Left lobe of liver (tissue), 2 donors: ENCODE data around the gene CCDC33. TPM values are rescaled to one million over a fixed set of nuclear protein-coding genes. Genes with fewer than 3 reads are reported as not detected.

Experiments used
- ATAC-seq: fragments of 200-7000 bp; cut with Tn5 transposase; one replicate; pipeline ENCODE4 v1.9.1; 2020; ENCODE audit warnings: mild to moderate bottlenecking, moderate library complexity
- DNase-seq: peaks from one replicate; pipeline ENCODE4 v3.0.0-alpha.2; 2020; ENCODE audit warnings: low spot score
- total RNA-seq: library from RNA; stranded (reverse); gene quantifications from one replicate; pipeline ENCODE4 v1.2.1, GENCODE V29; 2021
- donor health status: DM: no; HTN: no; CAD: no; lungs with moderate emphysema.
- donor health status: DM: no; HTN: yes; CAD: no.

The CCDC33 gene
- total RNA-seq, 1 donor from 2014 or later = not detected

DNA sequence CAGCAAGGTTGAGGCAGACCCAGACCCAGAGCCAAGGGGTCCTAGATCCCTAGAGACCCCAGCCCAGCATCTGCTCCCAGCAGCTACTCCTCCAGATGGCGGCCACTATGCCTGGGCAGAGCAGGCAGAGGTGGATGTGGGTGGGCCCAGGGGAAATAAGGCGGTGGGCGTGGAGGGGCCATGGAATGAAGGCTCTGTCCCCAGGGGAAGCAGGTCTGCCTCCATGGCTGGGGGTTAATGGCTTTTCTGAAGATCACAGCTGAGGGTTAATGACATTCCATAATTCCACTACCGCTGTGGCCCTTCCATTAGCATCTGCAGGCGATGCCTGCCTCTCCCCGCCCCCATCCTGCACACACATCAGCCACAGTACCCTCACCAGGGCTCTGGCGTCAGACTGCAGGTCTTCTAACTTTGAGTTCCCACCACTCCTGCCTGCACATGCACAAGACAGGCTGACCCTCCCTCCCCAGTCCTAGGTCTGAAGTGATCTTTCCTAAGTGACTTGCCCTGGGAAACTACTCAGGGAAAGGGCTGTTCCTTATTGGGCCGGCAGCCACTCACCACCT, 41.2 kb downstream of the CCDC33 start:
- no peak for ATAC-seq
- no peak for DNase-seq

DNA sequence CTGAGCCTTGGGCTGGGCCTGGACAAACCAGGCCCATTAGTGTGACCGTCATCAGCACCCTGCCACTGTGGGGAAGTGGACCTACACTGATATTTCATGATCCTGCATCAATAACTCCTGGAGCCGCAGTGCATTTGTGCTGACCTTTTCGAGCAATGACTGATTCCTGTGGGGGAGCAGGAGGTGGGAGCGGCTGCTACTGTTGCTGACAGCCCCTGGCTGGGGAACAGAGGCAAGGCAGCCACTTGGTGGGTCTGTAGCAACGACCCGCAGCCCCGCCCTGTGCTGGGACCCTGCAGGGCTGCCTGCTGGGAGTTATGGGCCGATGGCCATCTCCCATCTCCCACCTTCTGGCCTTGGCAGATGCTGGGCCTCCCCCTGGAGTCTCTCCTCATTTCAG, 42.1 kb downstream of the CCDC33 start:
- no peak for DNase-seq

DNA sequence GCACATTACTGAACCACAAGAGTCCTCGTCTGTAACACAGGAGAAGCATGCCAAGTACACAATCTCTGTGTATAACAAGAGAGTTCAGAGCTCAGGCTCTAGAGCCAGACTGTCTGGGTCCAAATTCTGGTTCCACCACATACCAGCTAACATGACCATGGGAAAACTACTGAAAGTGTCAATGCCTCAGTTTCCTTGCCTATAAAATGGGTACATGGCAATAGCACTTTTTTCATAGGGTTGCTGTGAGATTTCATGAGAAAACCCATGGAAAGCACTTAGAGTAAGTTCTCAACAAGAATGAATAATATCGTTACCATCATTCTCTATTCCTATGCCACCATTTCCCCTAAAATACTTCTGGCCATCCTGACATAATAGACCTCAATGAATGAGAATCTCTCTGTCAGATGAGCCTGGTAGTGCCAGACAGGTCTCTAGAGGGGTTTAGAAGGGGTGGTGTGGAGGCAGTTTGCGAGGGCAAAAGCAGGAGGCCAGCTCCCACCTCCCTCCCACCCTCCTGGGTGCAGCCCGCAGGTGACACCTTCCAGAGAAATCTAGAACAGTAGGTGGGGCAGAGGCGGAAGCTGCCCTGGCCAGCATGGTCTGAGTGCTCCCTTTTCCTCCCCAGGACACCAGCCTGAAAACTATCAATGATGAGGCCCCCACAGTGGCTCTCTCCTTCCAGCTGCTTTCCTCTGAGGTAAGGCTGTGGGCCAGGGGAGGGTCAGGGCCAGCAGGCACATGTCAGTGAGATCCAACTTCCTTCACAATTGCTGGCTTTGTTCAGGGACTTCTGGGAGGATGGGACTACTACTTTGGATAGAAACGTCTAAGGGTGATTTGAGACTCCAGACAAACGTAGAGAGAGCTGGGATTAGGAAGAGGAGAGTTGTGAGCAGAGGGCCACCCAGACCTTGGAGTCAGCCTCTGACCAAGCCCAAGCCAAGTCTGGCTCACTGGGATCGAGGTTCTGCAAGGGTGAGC, 45.3 kb downstream of the CCDC33 start:
- DNase-seq = no peak
- ATAC-seq = no peak

More for the DNA sequence above, 42.1 kb downstream of the CCDC33 start:
- ATAC-seq = no peak

DNA sequence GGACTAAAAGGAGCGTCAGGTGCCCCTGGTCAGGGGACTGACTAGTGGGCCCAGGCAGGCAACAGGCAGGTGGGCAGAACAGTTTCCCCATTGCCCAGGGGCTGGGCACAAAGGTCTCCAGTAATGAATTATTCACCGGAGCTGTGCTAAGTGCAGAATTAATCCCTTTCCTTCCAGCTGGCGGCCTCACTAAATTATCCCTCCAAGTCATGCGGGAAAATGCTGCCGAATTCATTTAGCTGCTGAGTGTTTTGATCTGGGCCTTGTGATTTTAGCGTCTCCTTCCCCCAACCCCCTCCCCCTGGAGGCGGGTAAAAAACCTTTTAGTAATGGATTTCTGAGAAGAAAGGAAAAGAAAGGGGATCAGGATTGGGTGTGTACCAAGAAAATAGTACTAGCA, 47.2 kb downstream of the CCDC33 start:
- DNase-seq (no peak), ATAC-seq (no peak)

DNA sequence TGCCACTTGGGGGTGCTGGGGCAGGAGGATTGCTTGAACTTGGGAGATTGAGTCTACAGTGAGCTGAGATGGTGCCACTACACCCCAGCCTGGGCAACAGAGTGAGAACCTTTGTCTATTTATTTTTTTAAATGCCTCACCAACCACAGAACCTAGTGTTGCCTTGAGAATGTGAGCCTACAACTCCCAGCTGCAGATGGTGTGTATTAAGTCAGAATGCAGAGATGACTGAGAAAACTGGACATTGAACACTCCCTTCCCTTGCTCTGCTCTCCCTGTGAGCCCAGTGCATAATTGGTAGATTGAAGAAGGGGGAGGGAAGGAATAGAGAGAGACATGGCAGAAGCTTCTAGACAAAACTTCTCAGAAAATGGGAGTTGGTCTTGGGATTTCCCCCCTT, 53.5 kb downstream of the CCDC33 start:
- DNase-seq = no peak
- no peak for ATAC-seq

DNA sequence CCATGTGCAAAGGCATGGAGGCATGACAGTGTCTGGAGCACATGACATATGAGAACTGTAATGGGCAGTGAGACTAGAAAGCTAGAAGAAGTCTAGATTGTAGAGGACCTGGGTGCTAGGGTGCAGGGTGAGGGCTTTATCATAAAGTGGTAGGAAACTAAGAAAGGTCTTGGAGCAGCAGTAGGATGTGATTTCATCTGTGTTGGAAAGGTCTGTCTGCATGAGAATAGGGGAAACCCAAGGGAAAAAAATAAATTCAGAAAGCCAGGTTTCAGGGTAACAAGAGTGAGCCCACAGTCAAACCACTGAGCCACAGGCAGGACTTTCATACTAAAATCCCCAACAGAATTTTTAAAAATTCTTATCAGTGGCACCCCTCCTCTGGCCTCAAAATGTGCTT, 54.5 kb downstream of the CCDC33 start:
- DNase-seq (no peak), ATAC-seq (no peak)

DNA sequence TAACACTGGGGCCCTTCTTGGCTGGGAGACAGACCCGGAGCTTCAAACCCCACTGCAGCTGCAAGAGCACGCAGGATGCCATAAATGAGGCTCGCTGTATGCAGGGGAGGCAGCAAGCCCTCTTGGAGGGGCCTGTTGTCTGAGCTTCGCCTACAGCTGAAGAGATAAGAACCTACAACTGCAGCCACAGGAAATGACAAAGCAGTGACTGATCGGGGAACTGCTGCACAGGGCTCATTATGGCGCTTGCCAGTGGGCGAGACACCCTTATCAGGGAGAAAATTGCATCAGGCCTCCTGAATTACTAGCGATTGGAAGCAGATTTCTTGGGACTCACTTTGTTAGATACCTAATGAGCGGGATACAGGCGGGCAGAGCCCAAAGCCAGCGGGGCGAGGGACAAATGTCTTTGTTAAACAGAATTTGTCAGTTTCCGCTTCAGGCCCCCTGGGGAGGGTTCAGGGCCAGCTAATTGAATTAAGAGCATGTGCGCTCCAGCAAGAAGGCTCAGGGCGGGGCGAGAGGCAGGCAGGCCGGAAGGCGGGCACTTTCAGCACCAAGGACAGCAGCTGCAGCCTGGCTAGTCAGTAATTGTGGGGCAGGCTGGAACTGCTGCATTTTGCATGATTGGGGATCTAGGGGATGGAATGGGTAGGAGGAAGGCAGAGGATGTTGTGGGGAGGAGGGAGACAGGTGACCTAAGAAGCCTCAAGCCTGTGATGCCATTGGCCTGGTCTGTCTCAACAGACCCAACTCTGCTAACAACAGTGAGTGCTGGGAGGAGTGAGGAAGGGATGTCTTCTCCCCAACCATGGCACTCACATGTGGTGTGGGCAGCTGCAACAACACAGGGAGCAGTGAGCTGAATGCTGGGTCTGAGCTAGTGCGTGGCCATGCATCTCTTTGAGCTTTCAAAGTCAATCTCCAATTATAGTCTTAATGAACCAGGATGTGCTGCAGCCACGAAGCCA, 55.3 kb downstream of the CCDC33 start:
- DNase-seq = peak; percentile 62
- ATAC-seq = peak; percentile 93

DNA sequence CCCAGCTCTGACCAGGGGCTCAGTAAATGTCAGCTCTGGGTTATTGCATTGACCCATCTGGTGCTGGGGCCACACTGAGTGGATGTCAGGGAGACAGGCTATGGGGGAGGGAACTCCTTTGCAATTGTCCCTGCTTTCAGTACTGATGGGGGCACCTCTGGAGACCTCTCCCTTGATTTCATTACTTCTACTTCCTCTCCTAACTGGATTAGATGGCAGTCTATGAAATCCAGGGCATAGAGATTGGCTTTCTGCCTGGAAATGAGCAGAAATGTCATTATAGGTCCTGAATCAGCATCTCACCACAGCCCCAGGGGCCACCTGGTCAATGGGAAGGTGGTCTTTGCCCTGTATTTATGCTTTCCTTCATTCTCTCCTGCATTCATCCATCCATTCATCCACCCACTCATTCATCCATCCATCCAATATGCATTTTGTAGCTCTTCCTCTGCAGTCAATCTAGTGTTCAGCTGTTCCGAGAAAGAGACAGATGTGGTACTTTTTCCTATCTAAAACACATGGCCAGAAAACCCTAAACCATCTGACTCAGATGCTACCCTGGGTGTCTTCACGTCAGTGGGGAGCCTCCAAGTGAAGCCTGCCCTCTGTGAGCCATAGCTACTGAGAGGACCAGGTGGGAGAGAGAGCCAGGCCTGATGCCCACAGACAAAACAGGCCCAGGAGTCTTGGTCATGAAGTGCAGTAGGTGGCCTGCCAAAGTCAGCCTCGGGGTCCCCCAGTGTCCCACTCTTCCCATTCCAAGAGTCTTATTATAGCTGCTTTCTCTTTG, 57.1 kb downstream of the CCDC33 start:
- DNase-seq (no peak), ATAC-seq (no peak)

DNA sequence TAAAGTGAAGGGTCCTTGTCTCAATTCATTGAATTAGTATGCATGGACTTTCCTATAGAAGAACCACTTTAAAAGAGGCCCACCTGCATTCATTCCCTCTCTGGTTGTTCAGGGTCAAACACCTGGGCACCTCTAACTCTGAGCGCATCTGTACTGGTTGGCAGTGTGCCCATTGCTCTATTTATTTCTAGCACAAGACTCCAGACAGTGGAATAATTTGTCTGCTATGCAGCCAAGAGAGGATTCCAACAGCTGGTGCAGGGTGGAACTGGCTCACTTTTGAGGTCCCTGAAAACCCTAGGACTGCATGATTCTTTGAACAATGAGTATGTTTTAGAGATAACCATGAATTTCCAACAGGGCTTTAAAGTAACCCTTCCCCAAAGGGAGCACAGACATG, 57.9 kb downstream of the CCDC33 start:
- DNase-seq (no peak), ATAC-seq (no peak)

DNA sequence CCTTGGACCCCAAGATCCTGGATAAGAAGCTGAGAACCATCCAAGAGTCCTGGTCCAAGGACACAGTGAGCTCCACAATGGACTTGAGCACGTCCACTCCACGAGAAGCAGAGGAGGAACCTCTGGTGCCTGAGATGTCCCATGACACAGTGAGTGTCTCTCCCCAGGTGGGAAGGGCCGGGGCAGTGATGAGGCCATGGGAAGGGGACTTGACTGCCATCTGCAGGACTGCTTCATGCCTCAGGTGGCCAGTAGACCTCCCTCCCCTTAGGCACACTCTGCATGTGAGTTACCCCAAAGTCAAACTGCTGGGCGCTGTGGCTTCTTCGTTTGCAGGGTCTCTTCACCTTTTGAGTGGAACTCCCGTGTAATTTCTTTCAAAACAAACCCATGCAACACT, 59.7 kb downstream of the CCDC33 start:
- no peak for DNase-seq
- no peak for ATAC-seq

DNA sequence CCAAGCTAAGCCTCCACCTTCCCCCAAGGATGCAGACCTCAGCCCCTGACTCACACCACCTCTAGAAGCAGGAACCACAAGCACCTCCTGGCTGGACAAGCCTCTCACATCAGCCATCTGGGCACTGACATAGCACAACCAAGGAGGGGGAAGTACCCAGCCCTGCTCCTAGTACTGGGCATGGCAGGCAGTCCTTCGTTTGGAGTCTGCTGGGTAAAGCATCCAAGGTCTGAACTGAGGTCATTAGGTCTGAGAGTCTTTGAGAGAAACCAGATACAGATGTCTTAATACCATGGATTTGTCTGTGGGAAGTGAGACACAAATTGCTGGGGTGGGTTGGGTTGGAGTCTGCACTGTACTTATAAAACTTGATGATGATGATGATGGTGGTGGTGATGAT, 61.8 kb downstream of the CCDC33 start:
- DNase-seq = no peak
- no peak for ATAC-seq

DNA sequence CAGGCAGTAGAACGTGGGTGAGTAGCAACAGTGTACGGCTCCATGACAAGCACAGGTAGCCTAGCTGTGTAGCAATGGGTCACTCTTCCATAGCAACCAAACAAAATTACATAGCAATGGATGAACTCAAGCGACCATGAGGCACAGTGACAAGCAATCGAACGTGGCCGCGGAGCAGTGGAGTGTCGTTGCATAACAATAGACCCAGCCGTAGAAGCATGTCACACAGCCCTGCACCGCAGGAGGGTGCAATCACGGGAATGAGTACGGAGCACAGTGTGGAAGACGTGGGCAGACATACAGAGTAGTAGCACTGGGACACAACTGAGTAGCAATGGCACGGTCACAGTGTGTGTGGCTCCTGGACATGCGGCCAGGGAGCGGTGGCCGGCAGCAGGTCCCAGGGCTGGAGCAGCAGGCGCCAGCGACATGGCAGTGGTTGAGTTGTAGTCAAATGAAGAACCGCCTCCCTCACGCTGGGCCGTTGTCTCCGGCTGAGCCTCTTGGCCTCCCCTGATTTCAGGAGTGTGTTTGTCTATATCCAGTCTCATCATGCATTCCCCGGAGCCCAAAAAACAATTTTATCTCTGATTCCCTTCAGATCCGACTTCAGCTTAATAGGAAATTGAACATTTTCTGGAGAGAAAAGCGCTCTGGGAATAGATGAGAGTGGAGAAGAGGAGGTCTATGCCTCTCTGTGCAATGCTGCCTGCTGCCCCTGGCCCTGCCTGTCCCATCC, 64.1 kb downstream of the CCDC33 start:
- no peak for DNase-seq
- ATAC-seq = peak; percentile 54

DNA sequence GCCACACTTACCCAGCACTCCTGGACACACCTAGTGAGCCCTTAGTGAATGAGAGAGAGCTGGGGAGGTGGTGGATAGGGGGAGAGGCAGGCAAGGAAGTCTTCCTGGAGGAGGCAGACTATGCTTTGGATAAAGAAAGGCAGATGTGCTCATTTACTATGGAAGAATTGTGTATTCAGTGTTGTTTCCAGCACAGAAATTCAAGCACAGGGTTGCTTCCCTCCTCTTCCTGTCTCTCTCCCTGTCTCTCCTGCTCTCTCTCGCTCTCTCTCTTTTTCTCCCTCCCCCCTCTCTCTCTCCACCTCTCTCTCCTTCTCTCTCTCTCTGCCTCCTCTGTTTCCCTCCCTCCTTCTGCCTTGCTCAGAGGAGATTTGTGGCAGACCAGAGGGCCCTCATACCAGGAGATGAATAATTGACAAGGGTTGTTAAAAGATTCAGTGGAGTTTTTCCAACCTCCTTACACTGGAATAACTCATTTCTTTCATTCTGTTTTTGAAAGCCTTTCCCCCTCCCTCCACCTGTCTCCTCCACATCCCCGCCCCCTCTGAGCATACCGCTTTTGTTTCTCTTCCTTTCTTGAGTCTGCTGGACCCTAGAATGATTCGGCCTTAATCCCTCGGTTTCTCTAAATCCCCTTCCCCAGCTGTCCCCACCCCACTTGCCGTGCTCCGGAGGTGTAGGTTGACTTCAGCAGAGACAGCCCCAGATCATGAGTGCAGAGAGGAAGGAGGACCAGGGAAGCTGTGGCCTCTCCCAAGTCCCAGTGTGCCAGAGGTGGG, 65.6 kb downstream of the CCDC33 start:
- DNase-seq (no peak), ATAC-seq (no peak)

DNA sequence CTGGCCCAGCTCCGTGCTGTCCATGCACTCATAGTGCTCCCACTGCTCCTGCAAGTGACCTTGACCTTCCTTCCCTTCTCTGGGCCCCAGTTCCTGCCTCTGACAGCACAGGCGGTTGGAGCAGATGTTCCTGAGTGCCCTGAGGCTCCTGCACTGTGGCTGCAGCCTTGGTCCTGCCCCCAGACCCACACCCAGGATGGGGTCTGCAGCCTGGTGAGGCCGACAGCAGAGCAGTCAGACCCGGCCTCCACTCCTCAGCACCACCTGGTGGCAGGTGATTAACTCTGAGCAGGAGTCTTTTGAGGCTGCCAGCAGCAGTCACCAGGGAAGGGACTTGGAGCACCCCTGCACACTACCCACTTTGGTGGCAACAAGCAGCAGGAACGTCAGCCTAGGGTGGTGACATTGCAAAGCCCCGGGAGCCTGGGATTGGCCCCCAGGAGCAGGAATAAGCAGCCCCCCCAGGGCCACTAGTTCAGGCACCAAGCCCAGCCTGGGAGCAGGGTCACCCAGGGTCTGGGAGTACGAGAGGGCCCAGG, 66.8 kb downstream of the CCDC33 start:
- ATAC-seq (peak; percentile 66), DNase-seq (no peak)

DNA sequence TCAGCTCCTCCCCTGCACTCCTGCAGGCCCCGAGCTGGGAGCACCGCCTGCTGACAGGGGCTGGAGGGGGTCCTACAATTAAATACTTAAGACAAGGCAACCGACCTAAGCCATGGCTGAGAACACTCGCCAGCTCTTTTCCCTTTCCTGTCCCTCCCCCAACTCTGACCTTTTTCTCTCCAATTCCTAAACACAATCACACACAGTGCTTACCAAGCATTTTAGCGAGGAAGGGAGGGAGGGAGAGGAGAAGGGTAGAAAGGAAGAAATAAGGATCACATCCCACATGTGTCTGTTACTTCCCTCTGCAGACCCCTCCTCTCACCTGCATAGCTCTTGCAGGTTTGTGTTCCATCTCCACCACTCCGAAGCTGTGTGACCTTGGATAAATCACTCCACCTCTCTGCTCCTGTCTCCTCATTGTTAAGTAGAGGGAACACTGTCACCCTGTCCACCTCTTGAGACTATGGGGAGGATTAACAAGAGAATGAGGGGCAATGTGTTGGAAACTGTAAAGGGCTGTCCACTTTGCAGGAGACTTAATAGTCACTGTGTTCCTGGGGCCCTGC, 67.7 kb downstream of the CCDC33 start:
- DNase-seq = no peak

DNA sequence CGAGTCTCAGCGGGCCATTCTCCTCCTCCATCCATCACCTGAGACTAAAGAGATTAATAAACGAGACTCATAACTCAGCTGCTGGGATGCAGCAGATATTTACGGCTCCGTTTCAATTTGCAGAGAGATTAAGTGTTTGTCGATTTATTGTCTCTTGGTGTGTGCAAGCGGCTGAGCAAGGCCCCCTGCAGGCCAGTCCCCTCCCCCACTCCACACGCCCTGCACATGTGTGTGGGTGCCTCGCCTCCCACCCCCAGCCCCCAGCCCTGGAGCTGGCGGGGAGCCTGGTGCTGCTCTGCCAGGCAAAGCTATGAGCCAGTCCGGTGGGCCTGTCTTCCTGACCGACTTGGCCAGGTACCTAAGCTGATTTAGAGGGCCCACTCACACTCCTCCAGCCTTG, 68.3 kb downstream of the CCDC33 start:
- DNase-seq = no peak

More for the DNA sequence above, 67.7 kb downstream of the CCDC33 start:
- no peak for ATAC-seq

DNA sequence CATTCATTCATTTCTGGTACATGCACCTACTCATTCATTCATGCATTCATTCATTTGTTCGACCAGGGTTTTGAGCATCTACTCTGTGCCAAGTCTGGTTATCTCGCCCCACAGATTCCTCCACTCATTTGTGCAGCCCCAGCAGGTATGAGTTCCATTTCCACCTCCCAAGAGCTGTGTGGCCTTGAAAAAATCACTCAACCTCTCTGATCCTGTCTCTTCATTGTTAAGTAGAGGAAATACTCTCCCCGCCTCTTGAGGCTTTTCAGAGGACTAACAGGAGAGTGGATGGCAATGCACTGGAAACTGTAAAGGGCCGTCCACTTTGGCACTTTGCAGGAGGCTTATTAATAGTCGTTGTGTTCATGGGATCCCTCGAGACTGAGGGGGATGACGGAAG, 69.6 kb downstream of the CCDC33 start:
- ATAC-seq = no peak
- no peak for DNase-seq

More for the DNA sequence above, 68.3 kb downstream of the CCDC33 start:
- no peak for ATAC-seq

DNA sequence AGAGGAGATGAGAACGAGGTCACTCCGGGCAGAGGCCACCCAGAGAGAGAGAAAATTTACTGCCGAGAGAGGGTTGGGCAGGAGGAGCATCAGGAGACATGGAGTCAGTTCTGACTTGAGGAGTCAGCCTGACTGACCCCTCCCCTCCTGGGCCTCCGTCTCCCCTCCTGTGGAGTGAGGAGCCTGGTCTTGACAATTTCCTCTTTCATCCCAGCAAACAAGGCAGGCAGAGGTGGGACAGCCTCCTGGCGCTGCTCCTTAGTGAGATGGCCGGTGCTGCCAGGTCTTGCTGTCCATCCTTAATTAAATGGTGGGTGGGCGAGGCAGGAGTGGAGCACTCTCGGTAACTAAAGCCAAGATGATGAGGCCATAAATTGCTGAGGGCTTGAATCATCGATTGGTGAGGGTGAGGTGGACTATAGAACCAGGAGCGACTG, 70.7 kb downstream of the CCDC33 start:
- no peak for ATAC-seq
- DNase-seq = no peak
